Measurements from ENCODE around the gene STX2.
A peak's percentile ranks its signal among the peaks of the same experiment; 100 is the strongest.
"Not testable (repeated sequence)": the region's sequence is repeated elsewhere in the genome, so short reads cannot be mapped to it uniquely, and the experiment has no call there.

STX2 gene

GRCh38 chr12:130791629-130792028 is 47.4 kb downstream of the STX2 start:
- POLR2A ChIA-PET, result no interaction called here
- no peak overlapping the region for H3K4me3 ChIP-seq (ENCODE audit: low read depth, low read length)
- DNase-seq (ENCODE audit: low read depth, low spot score), result no peak
- CTCF ChIA-PET, result interaction anchor here (1.1 kb wide), 1 partner anchor 15 kb away, joined by 3 read pairs; no protein-coding TSS in a partner anchor
- no peak for TF ChIP-seq CTCF (IDR thresholded peaks at IDR 0.05; ENCODE audit: insufficient read depth, low read length, missing control alignments)

- TF ChIP-seq CTCF (IDR thresholded peaks at IDR 0.05; ENCODE audit: insufficient read depth, low read length, missing control alignments), result no peak
- ChIA-PET POLR2A (no interaction called here), CTCF (no interaction called here)
- no peak overlapping the region for H3K4me3 ChIP-seq (ENCODE audit: low read depth, low read length)
- no peak for DNase-seq (ENCODE audit: low read depth, low spot score)
Observed at GRCh38 chr12:130788515-130788914, 50.5 kb downstream of the STX2 start.

DNA sequence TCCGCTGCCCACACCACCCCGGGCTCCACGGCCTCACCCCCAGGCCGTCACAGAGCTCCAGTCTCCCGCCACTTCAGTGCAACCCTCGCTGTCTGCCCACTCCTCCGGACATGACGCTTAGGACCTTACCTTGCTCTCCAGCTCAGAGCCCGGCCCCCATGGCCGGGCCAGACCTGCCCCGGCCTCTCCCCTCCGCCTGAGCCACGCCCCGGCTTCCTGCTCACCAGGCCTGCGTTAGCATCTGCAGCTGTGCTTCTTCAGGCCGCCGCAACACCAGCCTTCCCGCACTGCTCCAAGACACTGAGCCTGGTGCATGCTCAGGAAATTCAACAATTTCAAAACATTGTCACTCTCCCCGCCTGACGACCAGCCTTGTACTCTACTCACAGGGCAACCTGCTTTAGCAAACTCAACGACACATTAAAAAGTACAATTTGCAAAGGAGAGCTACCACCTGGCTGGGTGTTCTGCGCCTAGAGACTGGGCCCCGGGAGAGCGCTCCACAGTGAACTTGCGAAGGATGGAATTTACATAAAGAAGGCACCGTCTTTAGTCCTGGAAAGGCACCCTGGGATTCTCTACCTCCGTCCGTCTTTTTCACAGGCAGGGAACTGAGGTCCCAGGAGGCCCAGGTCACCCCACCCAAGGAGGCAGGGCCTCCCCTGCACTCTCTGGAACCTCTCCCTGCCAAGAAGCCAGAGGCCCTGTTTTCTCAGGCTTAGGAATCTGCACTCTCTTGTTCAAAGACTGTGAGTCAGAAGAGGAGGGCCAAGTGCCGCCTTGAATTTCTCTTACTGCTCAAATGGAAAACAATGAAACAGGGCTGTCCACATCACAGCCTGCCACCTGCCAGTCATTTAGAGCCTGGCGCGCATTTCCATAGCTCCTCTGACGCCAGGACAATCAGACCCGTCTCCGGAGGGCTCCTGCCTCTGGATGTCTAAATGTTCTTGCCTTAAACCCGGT is 51.3 kb downstream of the STX2 start:
- peak; percentile 4 for DNase-seq (ENCODE audit: low read depth, low spot score)
- CTCF ChIA-PET, result no interaction called here
- POLR2A ChIA-PET, result no interaction called here
- H3K4me3 ChIP-seq (ENCODE audit: low read depth, low read length), result no peak overlapping the region
- no peak for TF ChIP-seq CTCF (IDR thresholded peaks at IDR 0.05; ENCODE audit: insufficient read depth, low read length, missing control alignments)

DNA sequence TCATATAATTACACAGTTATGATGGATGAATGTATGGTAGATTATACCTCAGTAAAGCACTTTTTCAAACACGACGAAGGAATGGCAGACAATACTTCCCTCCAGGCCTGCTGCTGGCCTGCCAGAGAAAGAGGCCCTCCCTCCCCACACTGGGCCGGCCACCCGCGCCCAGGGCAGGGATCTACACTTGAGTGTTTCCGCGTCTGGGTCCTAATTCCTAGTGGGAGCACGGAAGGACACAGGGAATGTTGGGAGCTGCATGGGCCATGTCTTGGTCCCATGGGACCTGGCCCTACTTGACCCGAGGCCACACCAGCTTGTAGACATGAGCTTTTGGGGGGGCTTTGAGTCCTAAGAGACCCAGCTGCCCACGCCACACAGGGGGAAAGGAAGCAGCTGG is 52.0 kb downstream of the STX2 start:
- no peak overlapping the region for H3K4me3 ChIP-seq (ENCODE audit: low read depth, low read length)
- ChIA-PET POLR2A (no interaction called here), CTCF (no interaction called here)
- TF ChIP-seq CTCF (IDR thresholded peaks at IDR 0.05; ENCODE audit: insufficient read depth, low read length, missing control alignments), result no peak
- no peak for DNase-seq (ENCODE audit: low read depth, low spot score)

DNA sequence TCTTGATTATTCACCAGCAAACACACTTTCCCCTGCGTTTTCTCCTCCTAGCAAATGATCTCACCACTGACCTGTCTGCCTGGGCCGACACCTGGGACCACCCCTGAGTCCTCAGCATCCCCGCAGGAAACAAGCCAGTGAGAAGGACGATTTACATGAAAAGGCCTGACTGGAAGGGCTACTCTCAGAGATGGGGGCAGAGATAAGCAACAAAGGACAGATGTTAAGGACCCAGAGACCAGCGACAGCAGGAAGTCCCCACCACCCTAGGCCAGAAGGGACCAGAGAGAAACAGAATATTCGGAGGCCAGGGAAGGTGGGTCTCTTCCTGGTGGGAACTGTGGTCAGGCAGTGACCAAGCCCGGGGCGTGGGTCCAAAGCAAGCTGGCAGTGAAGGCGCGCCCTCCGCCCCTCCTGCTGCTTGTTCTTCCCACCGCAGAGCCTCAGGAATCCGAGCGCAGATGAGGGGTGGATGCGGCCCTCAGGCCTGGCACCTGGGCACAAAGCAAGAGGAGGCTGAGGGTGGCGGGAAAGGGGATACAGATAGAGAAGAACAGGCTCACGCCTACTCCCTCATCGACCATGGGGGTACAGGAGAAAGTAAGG is 55.8 kb downstream of the STX2 start:
- H3K4me3 ChIP-seq (ENCODE audit: low read depth, low read length), result no peak overlapping the region
- POLR2A ChIA-PET, result no interaction called here
- TF ChIP-seq CTCF (IDR thresholded peaks at IDR 0.05; ENCODE audit: insufficient read depth, low read length, missing control alignments), result no peak
- CTCF ChIA-PET, result no interaction called here
- DNase-seq (ENCODE audit: low read depth, low spot score), result no peak

DNA sequence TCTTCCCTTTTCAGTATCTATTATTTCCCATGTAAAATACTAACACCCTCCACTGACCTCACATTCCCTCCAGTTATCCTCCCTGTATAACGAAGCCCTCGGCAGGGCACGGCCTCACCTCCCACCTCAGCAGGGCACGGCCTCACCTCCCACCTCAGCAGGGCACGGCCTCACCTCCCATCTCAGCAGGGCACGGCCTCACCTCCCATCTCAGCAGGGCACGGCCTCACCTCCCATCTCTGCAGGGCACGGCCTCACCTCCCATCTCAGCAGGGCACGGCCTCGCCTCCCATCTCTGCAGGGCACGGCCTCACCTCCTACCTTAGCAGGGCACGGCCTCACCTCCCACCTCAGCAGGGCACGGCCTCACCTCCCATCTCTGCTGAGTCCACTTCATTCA is 56.8 kb downstream of the STX2 start:
- CTCF ChIA-PET; POLR2A ChIA-PET; H3K4me3 ChIP-seq (ENCODE audit: low read depth, low read length); DNase-seq (ENCODE audit: low read depth, low spot score): not testable (repeated sequence)
